SK-N-SH (cell line): ENCODE measurements around the gene TPMT.

Source experiments
- CTCF ChIP-seq: fragments of 200-600 bp; sonication (generic); IDR thresholded peaks from 2 replicates; pipeline ENCODE4 v1.6.1; 2017; ENCODE audit warnings: antibody characterized with exemption, mild to moderate bottlenecking, moderate library complexity
- EZH2phosphoT487 ChIP-seq: fragments of 200-600 bp; sonication (generic); IDR thresholded peaks from 2 replicates; pipeline ENCODE4 v1.6.1; 2017; ENCODE audit warnings: low read depth, mixed run types, mild to moderate bottlenecking, antibody characterized with exemption, moderate library complexity, borderline replicate concordance
- FOXM1 ChIP-seq: IDR thresholded peaks from 2 replicates; pipeline ENCODE4 v1.4.0; 2012; ENCODE audit warnings: low read depth, mild to moderate bottlenecking
- IRF3 ChIP-seq: fragments of 150-350 bp; IDR thresholded peaks from 2 replicates; pipeline ENCODE4 v1.6.1; 2016; ENCODE audit warnings: mild to moderate bottlenecking, low read depth, low read length
- POLR2AphosphoS5 ChIP-seq: IDR thresholded peaks from 2 replicates; pipeline ENCODE4 v1.6.1; 2012; ENCODE audit warnings: low read depth, low read length
- RAD21 ChIP-seq: IDR thresholded peaks from 2 replicates; pipeline ENCODE4 v1.6.1; 2012; ENCODE audit warnings: mild to moderate bottlenecking, low read length
- RFX5 ChIP-seq: IDR thresholded peaks from 2 replicates; pipeline ENCODE4 v1.6.1; 2012; ENCODE audit warnings: mild to moderate bottlenecking, improper control_type of control experiment, low read length
- RXRA ChIP-seq: IDR thresholded peaks from 2 replicates; pipeline ENCODE4 v1.4.0; 2012; ENCODE audit warnings: low read depth, mild to moderate bottlenecking, borderline replicate concordance
- SMC3 ChIP-seq: IDR thresholded peaks from 2 replicates; pipeline ENCODE4 v1.6.1; 2012; ENCODE audit warnings: low read depth, low read length, improper control_type of control experiment

- TF ChIP-seq IRF3: no peak
- TF ChIP-seq SMC3: no peak
- TF ChIP-seq RFX5: no peak
- no peak for TF ChIP-seq CTCF
- no peak for TF ChIP-seq FOXM1
- TF ChIP-seq EZH2phosphoT487: no peak
- no peak for TF ChIP-seq RXRA
- TF ChIP-seq RAD21: no peak
- TF ChIP-seq POLR2AphosphoS5: no peak
These were observed 12.9 kb downstream of the TPMT start for GRCh38 chr6:18141805-18142590.
